ENCODE results near the gene METTL6. TPM values are rescaled to one million over a fixed set of nuclear protein-coding genes. Genes with fewer than 3 reads are reported as not detected.
"Not testable (repeated sequence)": the region's sequence is repeated elsewhere in the genome, so short reads cannot be mapped to it uniquely, and the experiment has no call there.

METTL6 gene
- polyA plus RNA-seq, 1 of the 3 experiments (the other 2 are of a cell fraction) = 22.7 TPM

- peaks cover 32 to 43% of the 10 kb centered on the region in 2 experiments for H3K36me3 ChIP-seq (replicated peaks in 1 of 2; ENCODE audit: control insufficient read depth in 1 of 2, insufficient read depth in 2 of 2, low read length in 1 of 2)
- H3K9me2 ChIP-seq; H3K27ac ChIP-seq (ENCODE audit: low read depth in 2 of 2, low read length in 1 of 2); H3K4me3 ChIP-seq (ENCODE audit: low read depth in 2 of 2, low read length in 1 of 2); H3F3A ChIP-seq (replicated peaks; ENCODE audit: insufficient read depth); H3K4me1 ChIP-seq (ENCODE audit: control insufficient read depth in 1 of 2, insufficient read depth in 2 of 2, low read depth in 1 of 2, low read length in 1 of 2); H2AFZ ChIP-seq (ENCODE audit: low read depth); H3K9me3 ChIP-seq; H3K79me2 ChIP-seq (ENCODE audit: insufficient read depth); H3K4me2 ChIP-seq; H3K27me3 ChIP-seq (ENCODE audit: insufficient read depth); H4K20me1 ChIP-seq (ENCODE audit: insufficient read depth); H3K9ac ChIP-seq; POLR2A ChIA-PET; DNase-seq: not testable (repeated sequence)
- CTCF ChIA-PET = interaction anchor here (9.4 kb wide), 1 partner anchor 146 kb away, joined by 85 read pairs; no protein-coding TSS in a partner anchor
- 97% methylated on average over 7 of the region's 7 CpGs for WGBS (ENCODE audit: low lambda C conversion rate)
Observed at GRCh38 chr3:15410966-15411365, 16.4 kb downstream of the METTL6 start.

GRCh38 chr3:15409774-15410173 is 17.6 kb downstream of the METTL6 start:
- ChIA-PET CTCF (interaction anchor here (9.4 kb wide), 1 partner anchor 145 kb away, joined by 85 read pairs; no protein-coding TSS in a partner anchor), POLR2A (no interaction called here)
- DNase-seq = no peak
- Histone ChIP-seq H3K79me2 (ENCODE audit: insufficient read depth) (no peaks in the 10 kb centered on the region), H3F3A (replicated peaks; ENCODE audit: insufficient read depth) (peaks cover 2% of the 10 kb centered on the region), H3K4me3 (ENCODE audit: low read depth in 2 of 2, low read length in 1 of 2) (no peak overlapping the region), H2AFZ (ENCODE audit: low read depth) (no peak overlapping the region), H3K4me2 (no peak overlapping the region), H3K9me3 (no peaks in the 10 kb centered on the region), H3K9ac (no peak overlapping the region), H3K36me3 (replicated peaks in 1 of 2; ENCODE audit: control insufficient read depth in 1 of 2, insufficient read depth in 2 of 2, low read length in 1 of 2) (peaks cover 20 to 33% of the 10 kb centered on the region in 2 experiments), H3K27ac (ENCODE audit: low read depth in 2 of 2, low read length in 1 of 2) (no peak overlapping the region), H4K20me1 (ENCODE audit: insufficient read depth) (no peaks in the 10 kb centered on the region), H3K9me2 (no peaks in the 10 kb centered on the region), H3K4me1 (ENCODE audit: control insufficient read depth in 1 of 2, insufficient read depth in 2 of 2, low read depth in 1 of 2, low read length in 1 of 2) (no peaks in the 10 kb centered on the region), H3K27me3 (ENCODE audit: insufficient read depth) (no peaks in the 10 kb centered on the region)
- 95% methylated on average over 2 of the region's 2 CpGs for WGBS (ENCODE audit: low lambda C conversion rate)
- TF ChIP-seq GABPA (IDR thresholded peaks at IDR 0.05; ENCODE audit: low read depth) = no peak
- TF ChIP-seq RXRA (IDR thresholded peaks at IDR 0.05; ENCODE audit: borderline replicate concordance, low read depth) = no peak
- no peak for TF ChIP-seq FOSL2 (IDR thresholded peaks at IDR 0.05; ENCODE audit: borderline replicate concordance, low read depth)
- no peak for TF ChIP-seq USF1 (IDR thresholded peaks at IDR 0.05; ENCODE audit: borderline replicate concordance, low read depth)
- no peak for TF ChIP-seq MEF2A (IDR thresholded peaks at IDR 0.05; ENCODE audit: borderline replicate concordance, low read depth)
- TF ChIP-seq GATA2 (CRISPR knock-in tag; IDR thresholded peaks at IDR 0.05) = no peak
- TF ChIP-seq RFX5 (IDR thresholded peaks at IDR 0.05; ENCODE audit: low read length) = no peak
- no peak for TF ChIP-seq RAD21 (IDR thresholded peaks at IDR 0.05; ENCODE audit: low read length)
- TF ChIP-seq NFIC (IDR thresholded peaks at IDR 0.05; ENCODE audit: borderline replicate concordance) = no peak
- TF ChIP-seq POLR2AphosphoS5 (IDR thresholded peaks at IDR 0.05; ENCODE audit: low read depth, low read length) = no peak
- no peak for TF ChIP-seq EP300 (IDR thresholded peaks at IDR 0.05; ENCODE audit: borderline replicate concordance in 1 of 2, low read depth in 1 of 2, low read length in 1 of 2)
- TF ChIP-seq TCF12 (IDR thresholded peaks at IDR 0.05) = no peak
- no peak for TF ChIP-seq CTCF (IDR thresholded peaks at IDR 0.05)
- TF ChIP-seq SIN3A (IDR thresholded peaks at IDR 0.05; ENCODE audit: borderline replicate concordance, low read depth, low read length) = no peak
- TF ChIP-seq REST (IDR thresholded peaks at IDR 0.05; ENCODE audit: low read depth, low read length) = no peak
- TF ChIP-seq JUND (IDR thresholded peaks at IDR 0.05) = no peak
- no peak for TF ChIP-seq CHD2 (IDR thresholded peaks at IDR 0.05; ENCODE audit: low read length, partially characterized antibody)
- no peak for TF ChIP-seq MXI1 (IDR thresholded peaks at IDR 0.05; ENCODE audit: low read depth, low read length)

All from SK-N-SH (cell line).